Uterus (tissue), 2 donors: ENCODE results near the gene SPIB.

Source experiments
- CTCF ChIP-seq, 4 experiments: fragments of 200-600 bp in 2 of 4; fragments of 450-650 bp in 2 of 4; sonication (generic) in 2 of 4; IDR thresholded peaks; one replicate each; pipeline ENCODE4 v1.5.1; 2016 to 2019; ENCODE audit warnings: antibody characterized with exemption in 4 of 4, mild to moderate bottlenecking in 2 of 4, moderate library complexity in 1 of 4
- POLR2A ChIP-seq, 2 donors: fragments of 450-650 bp; IDR thresholded peaks; one replicate each; pipeline ENCODE4 v1.6.1; 2016; ENCODE audit warnings: antibody characterized with exemption in 2 of 2, mild to moderate bottlenecking in 1 of 2, moderate library complexity in 1 of 2

- TF ChIP-seq CTCF (IDR thresholded peaks at IDR 0.05) (no peak), POLR2A (IDR thresholded peaks at IDR 0.05) (no peak)
Observed at GRCh38 chr19:50410109-50410508, 8.6 kb upstream of the SPIB start.
